Mesodermal cell (in vitro differentiated cells): ENCODE measurements around the gene ORAI1.

Source experiments
- H3K27ac ChIP-seq: 2 replicates; pipeline ENCODE4 v1.7.0; 2013; ENCODE audit warnings: mild to moderate bottlenecking, low read depth, low read length, moderate library complexity; ENCODE audit not compliant: severe bottlenecking
- H3K36me3 ChIP-seq: 2 replicates; pipeline ENCODE4 v1.7.1; 2013; ENCODE audit warnings: mild to moderate bottlenecking, low read length, moderate library complexity; ENCODE audit not compliant: control insufficient read depth, insufficient read depth
- H3K4me1 ChIP-seq: one replicate; pipeline ENCODE4 v1.7.1; 2013; ENCODE audit warnings: mild to moderate bottlenecking, low read length; ENCODE audit not compliant: insufficient read depth, control insufficient read depth, poor library complexity, severe bottlenecking
- H3K4me3 ChIP-seq: 2 replicates; pipeline ENCODE4 v1.7.0; 2013; ENCODE audit warnings: low read length, control low read depth, mild to moderate bottlenecking; ENCODE audit not compliant: insufficient read depth, poor library complexity, severe bottlenecking; ENCODE audit errors: extremely low read depth
- H3K9me3 ChIP-seq: 2 replicates; pipeline ENCODE4 v1.7.1; 2013; ENCODE audit warnings: mild to moderate bottlenecking, low read length, moderate library complexity; ENCODE audit not compliant: control insufficient read depth
- WGBS, 2 experiments: methylation state at CpG; one replicate each; pipeline ENCODE4 v1.1.5; 2013; ENCODE audit warnings: missing lambda C conversion rate in 2 of 2; ENCODE audit not compliant: insufficient coverage in 2 of 2; 5-methylcytosine and 5-hydroxymethylcytosine counted together

The ORAI1 gene

DNA sequence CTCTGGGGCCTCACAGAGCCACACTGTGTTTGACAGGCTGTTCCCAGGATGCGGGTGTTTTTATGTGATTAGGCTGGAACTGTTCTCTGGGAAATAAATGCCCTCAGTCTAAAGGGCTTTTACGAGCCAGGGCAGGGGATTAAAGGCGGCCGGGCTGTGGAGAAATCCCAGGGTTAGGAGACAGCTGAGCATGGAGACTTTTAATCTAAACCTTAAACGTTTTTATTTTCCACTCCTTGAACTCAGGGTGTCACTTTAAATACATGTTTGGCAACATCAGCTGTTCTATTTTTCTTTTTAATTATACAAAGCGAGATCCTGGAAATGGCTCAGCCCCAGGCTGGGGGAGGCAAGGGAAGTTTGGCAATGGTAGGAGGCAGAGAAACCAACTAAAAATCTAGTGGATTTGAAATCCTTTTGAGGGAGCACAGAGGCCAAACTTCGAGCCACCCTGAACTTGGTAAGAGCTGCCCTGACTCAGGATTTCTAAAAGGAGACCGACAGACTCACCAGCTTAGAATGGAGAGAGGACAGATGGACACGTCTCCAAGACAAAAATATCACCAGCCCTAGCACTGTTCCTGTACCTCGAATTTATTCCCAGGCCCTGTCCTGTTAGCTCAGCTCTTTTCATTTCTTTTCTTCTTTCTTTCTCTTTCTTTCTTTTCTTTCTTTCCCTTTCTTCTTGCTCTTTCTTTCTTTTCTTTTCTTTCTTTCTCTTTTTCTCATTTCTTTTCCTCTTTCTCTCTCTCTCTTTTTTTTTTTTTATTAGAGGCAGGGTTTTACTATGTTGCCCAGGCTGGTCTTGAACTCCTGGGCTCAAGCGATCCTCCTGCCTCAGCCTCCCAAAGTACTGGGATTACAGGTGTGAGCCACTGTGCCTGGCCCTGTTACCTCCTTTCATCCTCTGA, 15.8 kb upstream of the ORAI1 start:
- Histone ChIP-seq H3K9me3 (no peaks in the 10 kb centered on the region), H3K27ac (peak overlapping the region; percentile 81), H3K4me1 (peaks cover 8% of the 10 kb centered on the region), H3K36me3 (no peaks in the 10 kb centered on the region), H3K4me3 (no peak overlapping the region)
- WGBS, 2 experiments, result 72 to 75% methylated on average over 8 to 9 of the region's 11 CpGs

DNA sequence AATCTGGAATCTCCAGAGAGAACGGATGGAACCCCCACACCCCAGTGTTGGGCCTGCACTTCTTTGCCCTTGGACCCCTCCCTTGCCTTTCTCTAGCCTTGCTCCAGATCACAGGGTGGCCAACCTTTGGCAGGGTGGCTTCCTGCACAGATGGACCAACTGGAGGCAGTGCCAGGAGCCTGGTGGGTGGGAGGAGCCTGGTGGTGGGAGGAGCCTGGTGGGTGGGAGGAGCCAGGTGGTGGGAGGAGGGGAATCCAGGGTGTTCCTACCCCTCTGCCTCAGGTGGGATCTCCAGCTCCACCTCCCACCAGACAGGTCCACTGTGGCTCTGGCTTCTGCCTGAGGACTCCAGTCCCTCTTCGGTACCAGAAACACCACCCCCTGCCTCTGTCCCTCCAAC, 15.0 kb upstream of the ORAI1 start:
- no peak overlapping the region for H3K4me3 ChIP-seq
- 95 to 100% methylated on average over 1 to 2 of the region's 2 CpGs for WGBS, 2 experiments
- H3K27ac ChIP-seq, result no peak overlapping the region
- peaks cover 8% of the 10 kb centered on the region for H3K4me1 ChIP-seq
- no peaks in the 10 kb centered on the region for H3K9me3 ChIP-seq
- no peaks in the 10 kb centered on the region for H3K36me3 ChIP-seq

DNA sequence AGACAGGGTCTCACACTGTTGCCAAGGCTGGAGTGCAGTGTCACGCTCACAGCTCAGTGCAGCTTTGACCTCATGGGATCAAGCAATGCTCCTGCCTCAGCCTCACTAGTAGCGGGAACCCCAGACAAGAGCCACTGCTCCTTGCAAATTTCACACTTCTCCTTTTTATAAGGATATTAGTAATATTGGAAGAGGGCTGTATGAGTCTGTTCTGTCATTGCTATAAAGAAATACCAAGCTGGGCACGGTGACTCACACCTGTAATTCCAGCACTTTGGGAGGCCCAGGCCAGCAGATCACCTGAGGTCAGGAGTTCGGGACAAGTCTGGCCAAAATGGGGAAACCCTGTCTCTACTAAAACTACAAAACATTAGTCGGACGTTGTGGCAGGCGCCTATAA, 12.9 kb upstream of the ORAI1 start:
- Histone ChIP-seq H3K27ac (no peak overlapping the region), H3K4me1 (peaks cover 8% of the 10 kb centered on the region), H3K9me3 (no peaks in the 10 kb centered on the region), H3K4me3 (no peak overlapping the region), H3K36me3 (no peaks in the 10 kb centered on the region)
- 97 to 98% methylated on average over 5 of the region's 7 CpGs for WGBS, 2 experiments

DNA sequence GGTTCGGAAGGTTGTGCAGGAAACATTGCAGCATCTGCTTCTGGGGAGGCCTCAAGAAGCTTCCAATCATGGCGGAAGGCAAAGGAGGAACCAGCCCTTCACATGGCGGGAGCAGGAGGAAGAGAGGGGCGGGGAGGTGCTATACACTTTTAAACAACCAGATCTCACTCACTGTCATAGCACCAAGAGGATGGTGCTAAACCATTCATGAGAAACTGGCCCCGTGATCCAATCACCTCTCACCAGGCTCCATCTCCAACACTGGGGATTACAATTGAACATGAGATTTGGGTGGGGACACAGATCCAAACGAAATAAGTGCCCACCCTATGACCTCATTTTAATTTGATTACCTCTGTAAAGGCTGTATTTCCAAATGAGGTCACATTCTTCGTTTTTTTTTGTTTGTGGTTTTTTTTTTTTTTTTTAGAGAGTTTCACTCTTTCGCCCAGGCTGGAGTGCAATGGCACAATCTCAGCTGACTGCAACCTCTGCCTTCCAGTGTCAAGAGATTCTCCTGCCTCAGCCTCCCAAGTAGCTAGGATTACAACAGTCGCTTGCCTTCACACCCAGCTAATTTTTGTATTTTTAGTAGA, 11.4 kb upstream of the ORAI1 start:
- Histone ChIP-seq H3K4me3 (no peak overlapping the region), H3K27ac (no peak overlapping the region), H3K36me3 (no peaks in the 10 kb centered on the region), H3K4me1 (peaks cover 10% of the 10 kb centered on the region), H3K9me3 (no peaks in the 10 kb centered on the region)
- 92 to 100% methylated on average over 2 to 4 of the region's 9 CpGs for WGBS, 2 experiments

- WGBS, 2 experiments, result 87 to 93% methylated on average over 2 of the region's 5 CpGs
- H3K9me3 ChIP-seq, result no peaks in the 10 kb centered on the region
- H3K27ac ChIP-seq, result no peak overlapping the region
- H3K4me1 ChIP-seq, result peaks cover 9% of the 10 kb centered on the region
- H3K4me3 ChIP-seq, result no peak overlapping the region
- H3K36me3 ChIP-seq, result no peaks in the 10 kb centered on the region
These were observed 7.6 kb upstream of the ORAI1 start for GRCh38 chr12:121618659-121619233.

GRCh38 chr12:121620333-121620891, 5.9 kb upstream of the ORAI1 start:
- peaks cover 15% of the 10 kb centered on the region for H3K4me1 ChIP-seq
- H3K27ac ChIP-seq, result peak overlapping the region; percentile 72
- no peaks in the 10 kb centered on the region for H3K36me3 ChIP-seq
- 54 to 65% methylated on average over 5 to 7 of the region's 8 CpGs for WGBS, 2 experiments
- H3K9me3 ChIP-seq, result no peaks in the 10 kb centered on the region
- H3K4me3 ChIP-seq, result no peak overlapping the region

DNA sequence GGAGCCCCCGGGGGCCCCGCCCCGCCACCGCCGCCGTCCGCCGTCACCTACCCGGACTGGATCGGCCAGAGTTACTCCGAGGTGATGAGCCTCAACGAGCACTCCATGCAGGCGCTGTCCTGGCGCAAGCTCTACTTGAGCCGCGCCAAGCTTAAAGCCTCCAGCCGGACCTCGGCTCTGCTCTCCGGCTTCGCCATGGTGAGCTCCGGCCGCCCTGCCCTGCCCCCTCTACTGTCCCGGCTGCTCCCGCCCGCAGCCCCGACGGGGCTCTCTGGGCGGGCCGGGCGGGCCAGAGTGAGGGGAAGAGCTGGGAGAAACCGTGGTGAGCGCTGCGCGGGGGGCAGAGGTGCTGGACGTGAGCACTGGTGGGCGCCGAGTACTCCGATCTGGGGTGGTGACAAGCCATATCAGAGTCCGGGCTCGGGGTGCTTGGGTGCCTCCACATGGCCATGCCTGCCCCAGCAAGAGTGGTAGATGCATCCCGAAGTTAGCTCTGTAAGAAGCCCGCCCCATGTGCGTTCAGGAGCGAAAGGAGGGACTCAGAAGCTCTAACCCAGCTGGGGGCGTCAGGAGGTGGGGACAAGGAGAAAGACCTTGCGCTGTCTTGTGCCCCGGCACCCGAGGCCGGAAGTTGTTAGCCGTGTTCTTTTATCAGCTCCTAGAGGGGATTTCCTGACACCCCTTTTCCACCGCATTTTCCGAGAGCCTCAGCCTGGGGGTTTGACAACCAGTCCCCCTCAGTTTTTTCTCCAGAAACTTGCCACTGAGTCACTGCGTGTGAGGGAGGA, 717 bp downstream of the ORAI1 start:
- H3K27ac ChIP-seq, result peak overlapping the region; percentile 82
- H3K4me1 ChIP-seq, result peaks cover 39% of the 10 kb centered on the region
- 0 to 1% methylated on average over 36 to 50 of the region's 53 CpGs for WGBS, 2 experiments

GRCh38 chr12:121628037-121628436, 1.7 kb downstream of the ORAI1 start:
- WGBS, 2 experiments, result 57 to 59% methylated on average over 6 to 7 of the region's 8 CpGs
- H3K4me3 ChIP-seq, result peak overlapping the region; percentile 68
- peak overlapping the region; percentile 36 for H3K27ac ChIP-seq
- peaks cover 48% of the 10 kb centered on the region for H3K4me1 ChIP-seq
- peaks cover 12% of the 10 kb centered on the region for H3K36me3 ChIP-seq
- no peaks in the 10 kb centered on the region for H3K9me3 ChIP-seq

More for the DNA sequence above, 717 bp downstream of the ORAI1 start:
- Histone ChIP-seq H3K4me3 (peak overlapping the region; percentile 68), H3K9me3 (no peaks in the 10 kb centered on the region), H3K36me3 (peaks cover 12% of the 10 kb centered on the region)

DNA sequence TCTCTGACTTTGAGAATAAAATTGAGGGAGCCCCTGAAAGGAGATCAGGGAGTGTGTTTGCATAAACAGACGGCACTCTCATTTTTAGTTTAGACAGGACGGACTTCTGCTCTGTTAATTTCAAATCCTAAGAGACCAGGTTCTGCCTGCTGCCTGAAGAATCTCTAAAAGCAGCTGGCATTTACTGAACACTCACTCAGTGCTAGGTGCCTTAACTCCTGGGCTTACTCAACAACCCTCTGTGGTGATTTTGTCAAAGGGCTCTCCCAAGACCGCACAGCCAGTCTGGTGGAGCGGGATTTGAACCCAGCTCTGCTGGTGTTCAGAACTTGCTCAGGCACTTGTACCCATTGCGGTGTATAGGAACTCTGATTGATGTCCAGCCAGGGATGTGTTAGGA, 2.2 kb downstream of the ORAI1 start:
- no peaks in the 10 kb centered on the region for H3K9me3 ChIP-seq
- H3K27ac ChIP-seq, result no peak overlapping the region
- peak overlapping the region; percentile 68 for H3K4me3 ChIP-seq
- peaks cover 12% of the 10 kb centered on the region for H3K36me3 ChIP-seq
- H3K4me1 ChIP-seq, result peaks cover 52% of the 10 kb centered on the region
- 96 to 98% methylated on average over 3 to 5 of the region's 5 CpGs for WGBS, 2 experiments

DNA sequence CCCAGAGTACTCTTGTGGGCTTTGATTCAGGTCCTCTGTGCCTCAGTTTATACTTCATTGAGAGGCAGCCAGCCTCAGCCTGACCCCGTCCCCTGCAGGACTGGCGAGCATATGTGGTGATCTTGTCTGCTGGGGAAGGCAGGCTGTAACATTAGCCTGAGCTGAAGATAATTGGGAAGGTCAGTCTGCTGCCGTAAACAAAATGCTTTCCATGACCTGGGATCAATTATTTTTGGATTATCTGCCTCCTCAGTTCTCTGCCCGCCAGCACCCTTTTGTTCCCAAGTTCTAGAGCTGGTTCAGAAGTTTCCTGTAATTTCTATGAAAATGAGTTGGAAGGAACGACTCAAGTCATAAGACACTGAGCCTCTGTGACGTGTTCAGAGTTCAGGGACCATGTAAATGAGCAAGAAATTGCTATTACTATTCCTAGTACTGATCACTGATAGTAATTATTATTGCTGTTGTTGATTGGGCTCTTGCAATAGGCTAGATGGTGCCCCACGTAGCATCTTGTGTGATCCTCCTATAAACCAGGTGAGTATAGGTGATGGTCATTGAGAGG, 4.5 kb downstream of the ORAI1 start:
- 90 to 95% methylated on average over 4 to 6 of the region's 7 CpGs for WGBS, 2 experiments
- Histone ChIP-seq H3K4me3 (no peak overlapping the region), H3K9me3 (no peaks in the 10 kb centered on the region)

More for the DNA sequence above, 4.5 kb downstream of the ORAI1 start:
- Histone ChIP-seq H3K27ac (peak overlapping the region; percentile 86), H3K4me1 (peaks cover 47% of the 10 kb centered on the region), H3K36me3 (peaks cover 13% of the 10 kb centered on the region)
